Activated T-cell treated with anti-CD3 and anti-CD28 coated beads, Interleukin-2, amount 50 U/mL, for 72 hours (primary cell): ENCODE data around the gene NRDE2. TPM values are rescaled to one million over a fixed set of nuclear protein-coding genes. Genes with fewer than 3 reads are reported as not detected.

Experiments used
- ATAC-seq, 2 donors: fragments of 150-1000 bp; cut with Tn5 transposase; replicated peaks in 1 of 2; 2 replicates each; pipeline ENCODE4 v1.10.0; 2021; ENCODE audit warnings: moderate library complexity in 2 of 2, mild to moderate bottlenecking in 1 of 2
- DNase-seq, 2 donors: peaks; one replicate each; pipeline ENCODE4 v3.0.0; 2021 to 2022; ENCODE audit warnings: mixed read lengths in 1 of 2
- H3K27ac Mint-ChIP-seq: one replicate; pipeline ENCODE4 v1.8.0; 2022; ENCODE audit warnings: mild to moderate bottlenecking, moderate library complexity, mixed read lengths
- H3K27me3 Mint-ChIP-seq: one replicate; pipeline ENCODE4 v1.8.0; 2022; ENCODE audit warnings: low read depth, mixed read lengths
- H3K36me3 Mint-ChIP-seq, 2 donors: one replicate each; pipeline ENCODE4 v1.8.0; 2022; ENCODE audit warnings: mixed read lengths in 2 of 2, mild to moderate bottlenecking in 1 of 2; ENCODE audit not compliant: insufficient read depth in 2 of 2
- H3K4me1 Mint-ChIP-seq: one replicate; pipeline ENCODE4 v1.8.0; 2022; ENCODE audit warnings: low read depth, mixed read lengths
- H3K4me3 Mint-ChIP-seq, 2 donors: one replicate each; pipeline ENCODE4 v1.8.0; 2022; ENCODE audit warnings: mild to moderate bottlenecking in 2 of 2, mixed read lengths in 2 of 2, moderate library complexity in 2 of 2
- H3K9me3 Mint-ChIP-seq, 2 donors: one replicate each; pipeline ENCODE4 v1.8.0; 2022; ENCODE audit warnings: mixed read lengths in 2 of 2
- total RNA-seq, 2 donors: library from RNA; stranded (reverse); gene quantifications; one replicate each; pipeline ENCODE4 v1.2.3, GENCODE V29; 2022

Gene NRDE2
- total RNA-seq, 2 donors from 2014 or later = 26.4 to 28.9 TPM

- ATAC-seq = no peak
- peaks cover 0 to 9% of the 10 kb centered on the region in 2 donors for H3K36me3 Mint-ChIP-seq
- H3K4me3 Mint-ChIP-seq = no peak overlapping the region
- DNase-seq = no peak
- H3K4me1 Mint-ChIP-seq = peaks cover 4% of the 10 kb centered on the region
- peak overlapping the region; percentile 38 for H3K27ac Mint-ChIP-seq
- H3K27me3 Mint-ChIP-seq = no peaks in the 10 kb centered on the region
- no peaks in the 10 kb centered on the region for H3K9me3 Mint-ChIP-seq
Measured at GRCh38 chr14:90281756-90282155, 50.0 kb downstream of the NRDE2 start.

- H3K4me3 Mint-ChIP-seq = no peak overlapping the region
- no peaks in the 10 kb centered on the region for H3K9me3 Mint-ChIP-seq
- ATAC-seq (no peak), DNase-seq (no peak)
- H3K4me1 Mint-ChIP-seq = peaks cover 9% of the 10 kb centered on the region
- no peaks in the 10 kb centered on the region for H3K27me3 Mint-ChIP-seq
- H3K36me3 Mint-ChIP-seq = peaks cover 0 to 9% of the 10 kb centered on the region in 2 donors
- H3K27ac Mint-ChIP-seq = peak overlapping the region; percentile 38
Measured at GRCh38 chr14:90281261-90281660, 50.5 kb downstream of the NRDE2 start.

- DNase-seq (no peak), ATAC-seq (no peak)
- Mint-ChIP-seq H3K4me3 (no peak overlapping the region), H3K4me1 (peaks cover 19% of the 10 kb centered on the region), H3K27me3 (no peaks in the 10 kb centered on the region), H3K9me3 (no peaks in the 10 kb centered on the region), H3K27ac (peak overlapping the region; percentile 77), H3K36me3 (peaks cover 0 to 5% of the 10 kb centered on the region in 2 donors)
Measured at GRCh38 chr14:90280096-90280495, 51.6 kb downstream of the NRDE2 start.

GRCh38 chr14:90278199-90279175 is 53.3 kb downstream of the NRDE2 start:
- ATAC-seq (no peak), DNase-seq (no peak)
- Mint-ChIP-seq H3K9me3 (no peaks in the 10 kb centered on the region), H3K36me3 (peaks cover 0 to 5% of the 10 kb centered on the region in 2 donors), H3K4me3 (no peak overlapping the region), H3K4me1 (peaks cover 30% of the 10 kb centered on the region), H3K27me3 (no peaks in the 10 kb centered on the region), H3K27ac (no peak overlapping the region)

- ATAC-seq (no peak), DNase-seq (no peak)
- Mint-ChIP-seq H3K36me3 (peaks cover 2 to 4% of the 10 kb centered on the region in 2 donors), H3K27ac (no peak overlapping the region), H3K9me3 (no peaks in the 10 kb centered on the region), H3K4me3 (no peak overlapping the region), H3K4me1 (peaks cover 30% of the 10 kb centered on the region), H3K27me3 (no peaks in the 10 kb centered on the region)
Measured at GRCh38 chr14:90277581-90278198, 54.1 kb downstream of the NRDE2 start.

GRCh38 chr14:90276646-90277367 is 54.9 kb downstream of the NRDE2 start:
- DNase-seq (no peak), ATAC-seq (peak; percentile 16 to 46)
- H3K27ac Mint-ChIP-seq = peak overlapping the region; percentile 69
- no peaks in the 10 kb centered on the region for H3K27me3 Mint-ChIP-seq
- no peaks in the 10 kb centered on the region for H3K9me3 Mint-ChIP-seq
- no peak overlapping the region for H3K4me3 Mint-ChIP-seq
- peaks cover 2 to 4% of the 10 kb centered on the region in 2 donors for H3K36me3 Mint-ChIP-seq
- peaks cover 30% of the 10 kb centered on the region for H3K4me1 Mint-ChIP-seq

- Mint-ChIP-seq H3K4me1 (peaks cover 30% of the 10 kb centered on the region), H3K27ac (peak overlapping the region; percentile 88), H3K4me3 (peak overlapping the region; percentile 51 to 65), H3K27me3 (no peaks in the 10 kb centered on the region), H3K36me3 (peaks cover 2 to 6% of the 10 kb centered on the region in 2 donors), H3K9me3 (no peaks in the 10 kb centered on the region)
- peak; percentile 23 to 24 for DNase-seq
- peak; percentile 46 to 72 for ATAC-seq
Measured at GRCh38 chr14:90275820-90276219, 55.9 kb downstream of the NRDE2 start.

GRCh38 chr14:90275458-90275814 is 56.3 kb downstream of the NRDE2 start:
- no peaks in the 10 kb centered on the region for H3K9me3 Mint-ChIP-seq
- peaks cover 2 to 7% of the 10 kb centered on the region in 2 donors for H3K36me3 Mint-ChIP-seq
- peaks cover 30% of the 10 kb centered on the region for H3K4me1 Mint-ChIP-seq
- H3K4me3 Mint-ChIP-seq = peak overlapping the region; percentile 51 to 65
- no peaks in the 10 kb centered on the region for H3K27me3 Mint-ChIP-seq
- peak overlapping the region; percentile 88 for H3K27ac Mint-ChIP-seq
- DNase-seq (no peak), ATAC-seq (peak; percentile 5 to 26)

- peak overlapping the region; percentile 88 for H3K27ac Mint-ChIP-seq
- no peaks in the 10 kb centered on the region for H3K27me3 Mint-ChIP-seq
- peaks cover 2 to 11% of the 10 kb centered on the region in 2 donors for H3K36me3 Mint-ChIP-seq
- no peaks in the 10 kb centered on the region for H3K9me3 Mint-ChIP-seq
- ATAC-seq (peak; percentile 65 to 67), DNase-seq (peak; percentile 23 to 34)
- peaks cover 30% of the 10 kb centered on the region for H3K4me1 Mint-ChIP-seq
- H3K4me3 Mint-ChIP-seq = peak overlapping the region; percentile 51 to 65
Measured at GRCh38 chr14:90274808-90275457, 56.8 kb downstream of the NRDE2 start.

- DNase-seq = no peak
- ATAC-seq = no peak
- peaks cover 2 to 12% of the 10 kb centered on the region in 2 donors for H3K36me3 Mint-ChIP-seq
- no peaks in the 10 kb centered on the region for H3K9me3 Mint-ChIP-seq
- no peak overlapping the region for H3K4me3 Mint-ChIP-seq
- peaks cover 30% of the 10 kb centered on the region for H3K4me1 Mint-ChIP-seq
- H3K27me3 Mint-ChIP-seq = no peaks in the 10 kb centered on the region
- peak overlapping the region; percentile 88 for H3K27ac Mint-ChIP-seq
Measured at GRCh38 chr14:90274019-90274418, 57.7 kb downstream of the NRDE2 start.

- no peaks in the 10 kb centered on the region for H3K9me3 Mint-ChIP-seq
- ATAC-seq (no peak), DNase-seq (no peak)
- H3K4me3 Mint-ChIP-seq = no peak overlapping the region
- peak overlapping the region; percentile 24 for H3K27ac Mint-ChIP-seq
- H3K4me1 Mint-ChIP-seq = peaks cover 30% of the 10 kb centered on the region
- peaks cover 3 to 17% of the 10 kb centered on the region in 2 donors for H3K36me3 Mint-ChIP-seq
- H3K27me3 Mint-ChIP-seq = no peaks in the 10 kb centered on the region
Measured at GRCh38 chr14:90273532-90273931, 58.2 kb downstream of the NRDE2 start.

GRCh38 chr14:90272523-90272922 is 59.2 kb downstream of the NRDE2 start:
- Mint-ChIP-seq H3K9me3 (no peaks in the 10 kb centered on the region), H3K4me3 (no peak overlapping the region), H3K4me1 (peaks cover 30% of the 10 kb centered on the region), H3K36me3 (peaks cover 5 to 17% of the 10 kb centered on the region in 2 donors), H3K27ac (no peak overlapping the region), H3K27me3 (no peaks in the 10 kb centered on the region)
- DNase-seq = no peak
- ATAC-seq = no peak
